Calu3 (cell line): ENCODE data around the gene MYEOV. TPM values are rescaled to one million over a fixed set of nuclear protein-coding genes. Genes with fewer than 3 reads are reported as not detected.

Experiments used
- BruUV-seq: library from RNA; stranded (reverse); fragments of 400-500 nt; replicated peaks from 2 replicates; lab custom pipeline; 2021; lab: Mats Ljungman, UMichigan
- CTCF ChIA-PET: fragments of 300-600 bp; sonication (Branson Sonifier 250); formaldehyde crosslinking; loops from one replicate; lab custom pipeline; 2022; ENCODE audit warnings: antibody characterized with exemption; lab: Charles Lee
- DNase-seq: peaks from one replicate; pipeline ENCODE4 v3.0.0; 2022
- H3K27ac Mint-ChIP-seq: one replicate; pipeline ENCODE4 v1.8.0; 2022; ENCODE audit warnings: mixed read lengths; ENCODE audit not compliant: unreplicated experiment
- H3K27me3 Mint-ChIP-seq: one replicate; pipeline ENCODE4 v1.8.0; 2022; ENCODE audit warnings: mixed read lengths; ENCODE audit not compliant: unreplicated experiment
- H3K36me3 Mint-ChIP-seq: one replicate; pipeline ENCODE4 v1.8.0; 2022; ENCODE audit warnings: mild to moderate bottlenecking, moderate library complexity, mixed read lengths; ENCODE audit not compliant: insufficient read depth, unreplicated experiment
- H3K4me1 Mint-ChIP-seq: one replicate; pipeline ENCODE4 v1.8.0; 2022; ENCODE audit warnings: mild to moderate bottlenecking, low read depth, mixed read lengths; ENCODE audit not compliant: unreplicated experiment
- H3K4me3 Mint-ChIP-seq: one replicate; pipeline ENCODE4 v1.8.0; 2022; ENCODE audit warnings: mild to moderate bottlenecking, low read depth, moderate library complexity, mixed read lengths; ENCODE audit not compliant: unreplicated experiment
- H3K9me3 Mint-ChIP-seq: one replicate; pipeline ENCODE4 v1.8.0; 2022; ENCODE audit warnings: low read depth, mixed read lengths; ENCODE audit not compliant: unreplicated experiment
- intact Hi-C: fragments of 100-400 bp; cut with micrococcal nuclease; formaldehyde crosslinking; loops from one replicate; pipeline ENCODE4 v1.10.0; 2022; ENCODE audit not compliant: unreplicated experiment
- total RNA-seq: library from RNA; stranded (reverse); gene quantifications from 2 replicates; pipeline ENCODE4 v1.2.3, GENCODE V29; 2022
- TF ChIP-seq, protein P1 (sequence below): fragments of 200-600 bp; IDR thresholded peaks from one replicate; pipeline ENCODE4 v1.8.0; 2022; ENCODE audit warnings: antibody characterized with exemption; ENCODE audit not compliant: unreplicated experiment

MYEOV gene
- total RNA-seq, 1 experiment from 2014 or later = 79.9 TPM

DNA sequence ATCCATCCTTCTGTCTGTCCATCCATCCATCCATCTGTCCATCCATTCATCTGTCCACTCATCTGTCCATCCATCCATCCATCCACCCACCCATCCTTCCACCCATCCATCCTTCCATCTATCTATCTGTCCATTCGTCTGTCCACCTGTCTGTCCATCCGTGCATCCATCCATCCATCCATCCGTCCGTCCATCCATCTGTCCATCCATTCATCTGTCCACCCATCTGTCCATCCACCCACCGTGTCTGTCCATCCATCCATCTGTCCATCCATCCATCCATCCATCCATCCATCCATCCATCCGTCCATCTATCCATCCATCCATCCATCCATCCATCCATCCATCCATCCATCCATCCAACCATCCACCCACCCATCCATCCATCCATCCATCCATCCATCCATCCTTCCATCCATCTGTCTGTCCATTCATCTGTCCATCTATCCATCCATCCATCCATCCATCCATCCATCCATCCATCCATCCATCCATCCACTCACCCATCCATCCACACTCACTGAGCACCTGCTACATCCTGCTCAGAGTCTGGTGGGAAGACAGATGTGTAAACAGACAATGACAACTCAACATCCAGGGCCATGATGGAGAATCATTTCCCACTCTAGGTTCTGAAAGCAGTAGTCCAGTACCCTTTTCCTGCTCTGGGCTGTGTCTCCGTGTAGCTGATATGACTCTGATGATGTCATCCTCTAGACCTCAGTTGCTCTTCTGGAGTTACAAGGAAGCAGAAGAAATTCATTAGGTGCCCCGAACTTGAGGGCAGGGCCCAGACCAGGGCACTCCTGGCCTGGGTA lies 30.8 kb upstream of the MYEOV start:
- TF ChIP-seq, protein P1, sequence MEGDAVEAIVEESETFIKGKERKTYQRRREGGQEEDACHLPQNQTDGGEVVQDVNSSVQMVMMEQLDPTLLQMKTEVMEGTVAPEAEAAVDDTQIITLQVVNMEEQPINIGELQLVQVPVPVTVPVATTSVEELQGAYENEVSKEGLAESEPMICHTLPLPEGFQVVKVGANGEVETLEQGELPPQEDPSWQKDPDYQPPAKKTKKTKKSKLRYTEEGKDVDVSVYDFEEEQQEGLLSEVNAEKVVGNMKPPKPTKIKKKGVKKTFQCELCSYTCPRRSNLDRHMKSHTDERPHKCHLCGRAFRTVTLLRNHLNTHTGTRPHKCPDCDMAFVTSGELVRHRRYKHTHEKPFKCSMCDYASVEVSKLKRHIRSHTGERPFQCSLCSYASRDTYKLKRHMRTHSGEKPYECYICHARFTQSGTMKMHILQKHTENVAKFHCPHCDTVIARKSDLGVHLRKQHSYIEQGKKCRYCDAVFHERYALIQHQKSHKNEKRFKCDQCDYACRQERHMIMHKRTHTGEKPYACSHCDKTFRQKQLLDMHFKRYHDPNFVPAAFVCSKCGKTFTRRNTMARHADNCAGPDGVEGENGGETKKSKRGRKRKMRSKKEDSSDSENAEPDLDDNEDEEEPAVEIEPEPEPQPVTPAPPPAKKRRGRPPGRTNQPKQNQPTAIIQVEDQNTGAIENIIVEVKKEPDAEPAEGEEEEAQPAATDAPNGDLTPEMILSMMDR = no peak
- BruUV-seq = no TSS peak
- intact Hi-C loops = no loop called here
- H3K4me1 Mint-ChIP-seq = peaks cover 12% of the 10 kb centered on the region
- CTCF ChIA-PET = no interaction called here
- DNase-seq = no peak
- H3K4me3 Mint-ChIP-seq = no peak overlapping the region
- peak overlapping the region; percentile 11 for H3K27ac Mint-ChIP-seq
- peaks cover 6% of the 10 kb centered on the region for H3K9me3 Mint-ChIP-seq
- H3K27me3 Mint-ChIP-seq = no peaks in the 10 kb centered on the region
- peaks cover 6% of the 10 kb centered on the region for H3K36me3 Mint-ChIP-seq

DNA sequence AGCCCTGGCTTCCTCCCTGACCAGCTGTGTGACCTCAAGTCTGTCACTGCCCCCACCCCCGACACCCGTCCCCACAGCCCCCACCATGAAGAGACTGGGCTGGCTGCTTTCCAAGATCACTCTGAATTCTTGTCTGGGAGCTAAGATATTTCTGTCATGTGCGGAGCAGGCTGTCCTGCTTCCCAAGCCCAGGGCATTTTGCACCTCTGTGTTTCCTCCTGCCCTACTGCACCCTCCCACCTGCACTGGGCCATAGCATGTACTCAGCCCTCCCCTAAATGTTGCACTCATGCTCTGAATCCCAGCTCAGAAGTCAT lies 30.3 kb upstream of the MYEOV start:
- Mint-ChIP-seq H3K4me1 (peaks cover 12% of the 10 kb centered on the region), H3K9me3 (peaks cover 6% of the 10 kb centered on the region), H3K27ac (no peak overlapping the region), H3K27me3 (no peaks in the 10 kb centered on the region), H3K4me3 (no peak overlapping the region), H3K36me3 (peaks cover 6% of the 10 kb centered on the region)
- TF ChIP-seq, protein P1 = no peak
- no peak for DNase-seq
- BruUV-seq = no TSS peak
- intact Hi-C loops = no loop called here
- CTCF ChIA-PET = interaction anchor here (1.7 kb wide), 1 partner anchor 35 kb away, joined by 6 read pairs; no protein-coding TSS in a partner anchor

DNA sequence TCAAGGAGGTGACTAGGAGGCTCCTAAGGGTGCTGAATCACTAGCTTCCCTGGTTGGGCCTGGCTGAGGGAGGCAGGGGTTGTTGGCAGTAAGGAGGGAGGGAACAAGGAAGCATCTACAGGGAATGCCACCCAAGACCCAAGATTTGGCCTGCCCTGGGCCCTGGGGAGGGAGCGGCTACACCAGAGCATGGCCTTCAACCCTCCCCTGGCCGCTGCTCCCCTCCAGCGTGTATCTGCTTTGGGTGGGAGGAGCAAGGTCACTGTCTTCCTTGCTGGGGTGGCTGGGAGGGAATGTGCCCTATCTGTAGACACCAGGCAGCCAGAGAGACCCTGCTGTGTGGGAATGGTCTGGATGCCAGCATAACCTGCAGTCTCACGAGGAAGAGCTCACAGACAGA lies 29.5 kb upstream of the MYEOV start:
- no TSS peak for BruUV-seq
- CTCF ChIA-PET = interaction anchor here (1.7 kb wide), 1 partner anchor 34 kb away, joined by 6 read pairs; no protein-coding TSS in a partner anchor
- Mint-ChIP-seq H3K27ac (no peak overlapping the region), H3K9me3 (peaks cover 6% of the 10 kb centered on the region), H3K4me1 (peaks cover 4% of the 10 kb centered on the region), H3K36me3 (peaks cover 6% of the 10 kb centered on the region), H3K4me3 (no peak overlapping the region), H3K27me3 (no peaks in the 10 kb centered on the region)
- intact Hi-C loops = no loop called here
- TF ChIP-seq, protein P1 = no peak
- DNase-seq = no peak

DNA sequence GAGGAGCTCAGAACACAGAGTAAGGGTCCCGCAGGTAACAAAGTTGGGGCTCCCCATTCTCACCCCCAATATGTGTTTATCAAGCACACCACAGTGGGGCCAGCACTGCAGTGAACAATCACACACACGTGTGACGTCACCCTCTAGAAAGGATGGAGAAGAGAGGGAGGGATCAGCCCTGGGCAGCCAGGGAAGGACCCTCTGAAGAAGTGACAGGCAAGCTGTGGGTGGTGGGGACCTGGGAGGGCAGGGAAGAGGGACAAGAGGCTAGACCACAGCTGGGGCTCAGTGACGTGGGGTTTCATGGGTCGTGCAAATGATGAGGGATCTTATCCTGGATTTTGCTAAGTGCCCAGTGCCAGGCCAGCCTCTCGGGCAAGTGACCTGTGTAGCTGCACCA lies 28.7 kb upstream of the MYEOV start:
- no peaks in the 10 kb centered on the region for H3K4me1 Mint-ChIP-seq
- no TSS peak for BruUV-seq
- peaks cover 6% of the 10 kb centered on the region for H3K9me3 Mint-ChIP-seq
- H3K27ac Mint-ChIP-seq = no peak overlapping the region
- no peak overlapping the region for H3K4me3 Mint-ChIP-seq
- TF ChIP-seq, protein P1 = no peak
- H3K27me3 Mint-ChIP-seq = no peaks in the 10 kb centered on the region
- intact Hi-C loops = no loop called here
- peaks cover 6% of the 10 kb centered on the region for H3K36me3 Mint-ChIP-seq
- CTCF ChIA-PET = interaction anchor here (0.6 to 1.7 kb wide), 2 partner anchors 27 to 34 kb away, joined by 3 to 6 read pairs; no protein-coding TSS in a partner anchor
- no peak for DNase-seq
